Panc1 (cell line): ENCODE data around the gene TRAPPC6A. TPM values are rescaled to one million over a fixed set of nuclear protein-coding genes. Genes with fewer than 3 reads are reported as not detected.

Experiments used
- ATAC-seq: fragments of 200-7000 bp; cut with Tn5 transposase; 2 replicates; pipeline ENCODE4 v1.9.1; 2020; ENCODE audit warnings: mild to moderate bottlenecking, moderate library complexity
- BruUV-seq: library from RNA; stranded (reverse); fragments of 400-500 nt; replicated peaks from 2 replicates; lab custom pipeline; 2021; lab: Mats Ljungman, UMichigan
- CTCF ChIA-PET: fragments of 300-600 bp; sonication (Branson Sonifier 250); formaldehyde crosslinking; loops from one replicate; lab custom pipeline; 2022; ENCODE audit warnings: antibody characterized with exemption; lab: Charles Lee
- POLR2A ChIA-PET: fragments of 300-600 bp; sonication (Branson Sonifier 250); formaldehyde crosslinking; loops from one replicate; lab custom pipeline; 2022; ENCODE audit warnings: antibody characterized with exemption; lab: Charles Lee
- DNase-seq: peaks from one replicate; pipeline ENCODE4 v3.0.0-alpha.2; 2010; ENCODE audit warnings: low read depth, low spot score
- H3K27ac ChIP-seq: 2 replicates; pipeline ENCODE4 v1.5.1; 2011; ENCODE audit warnings: mild to moderate bottlenecking, low read length, inconsistent platforms
- H3K27me3 ChIP-seq: fragments of 200-500 bp; sonication (Bioruptor generic); 2 replicates; pipeline ENCODE4 v1.6.0; 2014; ENCODE audit warnings: low read length, inconsistent platforms; ENCODE audit not compliant: control insufficient read depth, insufficient read depth
- H3K36me3 ChIP-seq: fragments of 200-500 bp; sonication (Bioruptor generic); 2 replicates; pipeline ENCODE4 v1.5.1; 2014; ENCODE audit warnings: inconsistent platforms, mild to moderate bottlenecking, low read length, moderate library complexity; ENCODE audit not compliant: control insufficient read depth, insufficient read depth
- H3K4me1 ChIP-seq: 2 replicates; pipeline ENCODE4 v1.5.1; 2011; ENCODE audit warnings: inconsistent platforms, mild to moderate bottlenecking, low read length, moderate library complexity; ENCODE audit not compliant: control insufficient read depth, insufficient read depth
- H3K4me3 ChIP-seq, 2 experiments: 2 replicates each; pipeline ENCODE4 v1.5.1; 2011 to 2012; ENCODE audit warnings: low read depth in 2 of 2, low read length in 2 of 2, mild to moderate bottlenecking in 2 of 2, inconsistent platforms in 1 of 2, moderate library complexity in 1 of 2
- H3K9me3 ChIP-seq: fragments of 200-500 bp; sonication (Bioruptor generic); 2 replicates; pipeline ENCODE4 v1.5.1; 2014; ENCODE audit warnings: low read depth, mild to moderate bottlenecking, inconsistent platforms, low read length, moderate library complexity; ENCODE audit not compliant: control insufficient read depth, insufficient read depth
- CTCF ChIP-seq: fragments of 450-650 bp; IDR thresholded peaks from 2 replicates; pipeline ENCODE4 v1.5.1; 2017; ENCODE audit warnings: mild to moderate bottlenecking
- POLR2AphosphoS5 ChIP-seq: IDR thresholded peaks from 2 replicates; pipeline ENCODE4 v1.6.1; 2012; ENCODE audit warnings: mild to moderate bottlenecking, low read depth, low read length, moderate library complexity
- REST ChIP-seq, 2 experiments: IDR thresholded peaks; 2 replicates each; pipeline ENCODE4 v1.6.1; 2011 to 2012; ENCODE audit warnings: low read depth in 2 of 2, control low read depth in 1 of 2, low read length in 1 of 2, mild to moderate bottlenecking in 1 of 2, moderate library complexity in 1 of 2; ENCODE audit not compliant: insufficient read depth in 1 of 2
- SIN3A ChIP-seq: IDR thresholded peaks from 2 replicates; pipeline ENCODE4 v1.6.1; 2012; ENCODE audit warnings: low read depth, mild to moderate bottlenecking, low read length, moderate library complexity, borderline replicate concordance; ENCODE audit not compliant: insufficient read depth
- TCF7L2 ChIP-seq: IDR thresholded peaks from 2 replicates; pipeline ENCODE4 v1.6.1; 2011; ENCODE audit warnings: mild to moderate bottlenecking, low read depth, low read length, inconsistent platforms
- in situ Hi-C: cut with HindIII; loops from 2 replicates; pipeline ENCODE4 v1.10.0; 2016; ENCODE audit warnings: low sequenced_read_pairs, low pct_unique_long_range_greater_than_20kb
- intact Hi-C: fragments of 100-400 bp; cut with micrococcal nuclease; formaldehyde crosslinking; loops from one replicate; pipeline ENCODE4 v1.10.0; 2022; ENCODE audit not compliant: unreplicated experiment
- total RNA-seq: library from RNA; stranded (reverse); gene quantifications from one replicate; pipeline ENCODE4 v1.2.1, GENCODE V29; 2021; ENCODE audit not compliant: unreplicated experiment

Gene TRAPPC6A
- total RNA-seq, 1 experiment from 2014 or later = 24.7 TPM

- no peaks in the 10 kb centered on the region for H3K9me3 ChIP-seq
- intact Hi-C loops = no loop called here
- H3K4me3 ChIP-seq = no peak overlapping the region
- H3K4me1 ChIP-seq = no peaks in the 10 kb centered on the region
- ATAC-seq (peak; percentile 83), DNase-seq (no peak)
- H3K27me3 ChIP-seq = no peaks in the 10 kb centered on the region
- CTCF ChIA-PET = no interaction called here
- no peak overlapping the region for H3K27ac ChIP-seq
- BruUV-seq = no TSS peak
- POLR2A ChIA-PET = interaction anchor here (0.6 kb wide), 1 partner anchor 126 kb away, joined by 3 read pairs; no protein-coding TSS in a partner anchor
- TF ChIP-seq CTCF (no peak), REST (IDR thresholded peaks at IDR 0.05; ENCODE audit: insufficient read depth in 1 of 2, low read depth in 2 of 2, low read length in 1 of 2) (no peak), SIN3A (no peak), POLR2AphosphoS5 (no peak), TCF7L2 (no peak)
- no peaks in the 10 kb centered on the region for H3K36me3 ChIP-seq
- in situ Hi-C loops = no loop called here
Measured at GRCh38 chr19:45195764-45196163, 17.7 kb upstream of the TRAPPC6A start.

- ChIA-PET POLR2A (no interaction called here), CTCF (interaction anchor here (0.7 kb wide), 1 partner anchor 132 kb away, joined by 3 read pairs; no protein-coding TSS in a partner anchor)
- Histone ChIP-seq H3K27ac (no peak overlapping the region), H3K4me3 (no peak overlapping the region), H3K27me3 (no peaks in the 10 kb centered on the region), H3K9me3 (no peaks in the 10 kb centered on the region), H3K36me3 (no peaks in the 10 kb centered on the region), H3K4me1 (no peaks in the 10 kb centered on the region)
- intact Hi-C loops = no loop called here
- no peak for DNase-seq
- TF ChIP-seq SIN3A (no peak), POLR2AphosphoS5 (no peak), TCF7L2 (no peak), REST (IDR thresholded peaks at IDR 0.05; ENCODE audit: insufficient read depth in 1 of 2, low read depth in 2 of 2, low read length in 1 of 2) (no peak), CTCF (no peak)
- BruUV-seq = no TSS peak
- ATAC-seq = no peak
- in situ Hi-C loops = no loop called here
Measured at GRCh38 chr19:45191375-45191774, 13.3 kb upstream of the TRAPPC6A start.
